ENCODE measurements around the gene UGT2B7.

The UGT2B7 gene

GRCh38 chr4:69154021-69154420, 57.7 kb downstream of the UGT2B7 start:
- DNase-seq (ENCODE audit: low read depth in 1 of 2, low spot score in 1 of 2) = no peak

DNA sequence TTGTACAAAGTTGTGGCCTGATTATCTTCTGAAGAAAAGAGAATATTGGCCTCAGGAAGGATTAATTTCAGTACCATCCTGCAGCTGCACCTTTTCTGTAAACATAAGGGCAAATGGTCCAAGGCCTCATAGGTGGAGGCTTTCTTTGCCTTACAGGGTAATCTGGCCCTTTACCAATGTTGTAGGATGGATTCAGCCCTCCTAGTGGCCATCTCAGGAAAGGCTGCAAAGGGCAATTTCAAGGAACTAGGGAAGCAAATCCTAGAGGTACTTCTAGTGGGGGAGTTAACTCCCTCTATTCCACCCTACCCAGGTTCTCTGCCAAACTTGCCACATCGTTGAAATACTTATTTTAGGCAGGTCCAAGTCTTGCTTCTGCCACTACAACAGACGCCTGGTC, 60.6 kb downstream of the UGT2B7 start:
- DNase-seq (ENCODE audit: low read depth in 1 of 2, low spot score in 1 of 2) = no peak
